ENCODE data around the gene ZNF334.

The ZNF334 gene

GRCh38 chr20:46505506-46505905, 7.9 kb downstream of the ZNF334 start:
- H3K27ac ChIP-seq = no peak overlapping the region
- TF ChIP-seq, protein P1, sequence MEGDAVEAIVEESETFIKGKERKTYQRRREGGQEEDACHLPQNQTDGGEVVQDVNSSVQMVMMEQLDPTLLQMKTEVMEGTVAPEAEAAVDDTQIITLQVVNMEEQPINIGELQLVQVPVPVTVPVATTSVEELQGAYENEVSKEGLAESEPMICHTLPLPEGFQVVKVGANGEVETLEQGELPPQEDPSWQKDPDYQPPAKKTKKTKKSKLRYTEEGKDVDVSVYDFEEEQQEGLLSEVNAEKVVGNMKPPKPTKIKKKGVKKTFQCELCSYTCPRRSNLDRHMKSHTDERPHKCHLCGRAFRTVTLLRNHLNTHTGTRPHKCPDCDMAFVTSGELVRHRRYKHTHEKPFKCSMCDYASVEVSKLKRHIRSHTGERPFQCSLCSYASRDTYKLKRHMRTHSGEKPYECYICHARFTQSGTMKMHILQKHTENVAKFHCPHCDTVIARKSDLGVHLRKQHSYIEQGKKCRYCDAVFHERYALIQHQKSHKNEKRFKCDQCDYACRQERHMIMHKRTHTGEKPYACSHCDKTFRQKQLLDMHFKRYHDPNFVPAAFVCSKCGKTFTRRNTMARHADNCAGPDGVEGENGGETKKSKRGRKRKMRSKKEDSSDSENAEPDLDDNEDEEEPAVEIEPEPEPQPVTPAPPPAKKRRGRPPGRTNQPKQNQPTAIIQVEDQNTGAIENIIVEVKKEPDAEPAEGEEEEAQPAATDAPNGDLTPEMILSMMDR (conservative IDR thresholded peaks at IDR 0.05) = no peak

DNA sequence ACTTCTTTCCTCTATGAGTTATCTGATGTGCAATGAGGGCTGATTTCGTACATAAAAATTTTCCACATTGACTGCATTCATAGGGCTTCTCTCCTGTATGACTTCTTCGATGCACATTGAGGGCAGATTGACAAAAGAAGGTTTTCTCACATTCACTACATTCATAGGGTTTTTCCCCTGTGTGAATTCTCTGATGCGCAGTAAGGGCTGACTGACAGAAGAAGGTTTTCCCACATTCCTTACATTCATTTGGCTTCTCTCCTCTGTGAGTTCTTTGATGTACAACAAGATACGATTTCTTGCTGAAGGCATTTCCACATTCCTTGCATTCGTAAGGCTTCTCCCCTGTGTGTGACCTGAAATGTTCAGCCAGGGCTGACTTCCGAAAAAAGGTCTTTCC, 11.4 kb downstream of the ZNF334 start:
- TF ChIP-seq, protein P1 (conservative IDR thresholded peaks at IDR 0.05) = no peak
- no peak for TF ChIP-seq ZFX (IDR thresholded peaks at IDR 0.05)
- no peak overlapping the region for H3K27ac ChIP-seq

- no peak overlapping the region for H3K27ac ChIP-seq
- TF ChIP-seq, protein P1 (conservative IDR thresholded peaks at IDR 0.05) = no peak
- no peak for TF ChIP-seq ZFX (IDR thresholded peaks at IDR 0.05)
These were observed 11.9 kb downstream of the ZNF334 start for GRCh38 chr20:46501337-46501942.

DNA sequence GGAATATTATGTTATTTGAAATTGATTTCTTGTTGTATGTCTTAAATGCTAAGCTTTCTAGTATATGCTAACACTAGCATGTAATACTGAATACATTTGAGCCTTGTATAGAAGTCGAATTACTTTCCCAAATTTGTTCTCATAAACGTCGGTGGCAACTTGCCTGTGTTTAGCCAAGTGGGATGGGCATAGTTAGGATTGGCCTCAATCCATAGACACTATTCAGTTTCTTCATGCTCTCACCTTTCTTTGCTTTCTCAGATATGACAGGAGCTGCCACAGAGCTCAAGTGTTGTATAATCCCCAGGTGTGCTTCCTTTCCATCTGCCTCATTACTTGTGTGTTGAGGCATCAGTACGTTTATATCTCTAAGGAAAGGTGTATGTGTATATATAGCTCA, 19.3 kb downstream of the ZNF334 start:
- no peak overlapping the region for H3K27ac ChIP-seq

DNA sequence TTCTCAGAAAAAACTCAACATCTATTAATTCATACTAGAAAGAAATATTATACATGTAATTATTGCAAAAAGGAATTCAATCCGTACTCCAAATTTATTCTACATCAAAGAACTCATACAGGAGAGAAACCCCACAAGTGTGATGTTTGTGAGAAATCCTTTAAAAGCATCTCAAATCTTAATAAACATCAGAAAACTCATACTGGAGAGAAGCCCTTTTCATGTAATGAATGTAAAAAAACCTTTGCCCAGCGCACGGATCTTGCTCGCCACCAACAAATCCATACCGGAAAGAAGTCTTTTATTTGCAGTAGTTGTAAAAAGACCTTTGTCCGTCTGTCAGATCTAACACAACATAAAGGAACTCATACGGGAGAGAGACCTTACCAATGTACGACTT, 22.0 kb downstream of the ZNF334 start:
- H3K27ac ChIP-seq = no peak overlapping the region
- TF ChIP-seq, protein P1 (conservative IDR thresholded peaks at IDR 0.05) = no peak
- no peak for TF ChIP-seq ZFX (IDR thresholded peaks at IDR 0.05)

More for the DNA sequence above, 19.3 kb downstream of the ZNF334 start:
- TF ChIP-seq ZFX (IDR thresholded peaks at IDR 0.05) = no peak
- TF ChIP-seq, protein P1 (conservative IDR thresholded peaks at IDR 0.05) = no peak

DNA sequence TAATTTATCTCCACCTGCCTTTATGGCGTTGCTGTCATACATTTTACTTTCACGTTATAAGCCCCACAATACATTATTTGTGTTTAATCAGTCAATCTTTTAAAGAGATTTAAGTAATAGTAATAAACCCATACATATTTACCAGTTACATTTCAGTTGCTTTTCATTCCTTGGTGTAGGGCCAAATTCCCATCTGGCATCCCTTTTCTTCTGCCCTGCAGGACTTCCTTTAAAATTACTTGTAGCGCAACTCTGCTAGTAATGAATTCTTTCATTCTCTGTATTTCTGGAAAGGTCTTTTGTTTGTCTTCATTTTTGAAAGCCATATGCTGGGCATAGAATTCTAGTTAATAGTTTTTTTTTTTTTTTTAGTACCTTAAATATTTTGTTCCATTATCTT, 24.9 kb downstream of the ZNF334 start:
- no peak for TF ChIP-seq ZFX (IDR thresholded peaks at IDR 0.05)
- TF ChIP-seq, protein P1 (conservative IDR thresholded peaks at IDR 0.05) = no peak
- no peak overlapping the region for H3K27ac ChIP-seq

GRCh38 chr20:46487628-46488027, 25.7 kb downstream of the ZNF334 start:
- H3K27ac ChIP-seq = no peak overlapping the region
- TF ChIP-seq, protein P1 (conservative IDR thresholded peaks at IDR 0.05) = no peak
- no peak for TF ChIP-seq ZFX (IDR thresholded peaks at IDR 0.05)
